ENCODE measurements around the gene MPO.

DNA sequence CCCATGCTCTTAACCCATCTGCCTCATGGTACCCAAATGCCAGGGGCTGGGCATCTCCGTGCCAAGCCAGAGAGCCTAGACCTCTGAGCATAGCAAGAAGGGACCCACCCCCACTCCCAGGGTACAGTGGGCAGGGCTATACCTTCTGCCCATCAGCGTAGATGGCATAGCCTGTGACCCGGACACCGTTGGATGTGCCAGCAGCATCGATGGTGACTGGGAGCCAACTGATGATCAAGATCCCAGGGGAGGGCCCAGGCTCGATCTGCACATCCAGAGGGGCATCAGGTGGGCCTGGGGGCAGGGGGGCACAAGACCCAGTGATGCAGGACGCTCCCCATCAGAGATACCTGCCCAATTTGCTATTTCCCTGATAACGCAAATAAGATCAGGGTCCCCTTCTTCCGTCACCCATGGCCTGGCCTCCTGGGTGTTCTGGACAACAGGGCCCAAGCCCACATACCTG lies 30.7 kb upstream of the MPO start:
- no peak for TF ChIP-seq POLR2AphosphoS5 (IDR thresholded peaks at IDR 0.05)
- TF ChIP-seq, protein P1, sequence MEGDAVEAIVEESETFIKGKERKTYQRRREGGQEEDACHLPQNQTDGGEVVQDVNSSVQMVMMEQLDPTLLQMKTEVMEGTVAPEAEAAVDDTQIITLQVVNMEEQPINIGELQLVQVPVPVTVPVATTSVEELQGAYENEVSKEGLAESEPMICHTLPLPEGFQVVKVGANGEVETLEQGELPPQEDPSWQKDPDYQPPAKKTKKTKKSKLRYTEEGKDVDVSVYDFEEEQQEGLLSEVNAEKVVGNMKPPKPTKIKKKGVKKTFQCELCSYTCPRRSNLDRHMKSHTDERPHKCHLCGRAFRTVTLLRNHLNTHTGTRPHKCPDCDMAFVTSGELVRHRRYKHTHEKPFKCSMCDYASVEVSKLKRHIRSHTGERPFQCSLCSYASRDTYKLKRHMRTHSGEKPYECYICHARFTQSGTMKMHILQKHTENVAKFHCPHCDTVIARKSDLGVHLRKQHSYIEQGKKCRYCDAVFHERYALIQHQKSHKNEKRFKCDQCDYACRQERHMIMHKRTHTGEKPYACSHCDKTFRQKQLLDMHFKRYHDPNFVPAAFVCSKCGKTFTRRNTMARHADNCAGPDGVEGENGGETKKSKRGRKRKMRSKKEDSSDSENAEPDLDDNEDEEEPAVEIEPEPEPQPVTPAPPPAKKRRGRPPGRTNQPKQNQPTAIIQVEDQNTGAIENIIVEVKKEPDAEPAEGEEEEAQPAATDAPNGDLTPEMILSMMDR (IDR thresholded peaks at IDR 0.05), result no peak
- TF ChIP-seq POLR2A (IDR thresholded peaks at IDR 0.05), result no peak
- no peak for TF ChIP-seq EP300 (IDR thresholded peaks at IDR 0.05)

Measured in stomach (tissue), 4 donors.